Activated CD4-positive, alpha-beta T cell treated with anti-CD3 and anti-CD28 coated beads, Interleukin-10, Interleukin-2, amounts not matched to agents 100 ng/mL and 50 ng/mL, durations not matched to agents 16 hours and 8 hours (primary cell): ENCODE data around the gene TRIM40.
A peak's percentile ranks its signal among the peaks of the same experiment; 100 is the strongest.

Experiments used
- DNase-seq: peaks from one replicate; pipeline ENCODE4 v3.0.0-alpha.2; 2020

Gene TRIM40

GRCh38 chr6:30150671-30151395 lies 14.9 kb downstream of the TRIM40 start:
- DNase-seq = no peak

- no peak for DNase-seq
Measured at GRCh38 chr6:30151580-30151979, 15.6 kb downstream of the TRIM40 start.

GRCh38 chr6:30152016-30152673 lies 16.2 kb downstream of the TRIM40 start:
- DNase-seq = no peak

- no peak for DNase-seq
Measured at GRCh38 chr6:30152910-30153610, 17.1 kb downstream of the TRIM40 start.

- DNase-seq = no peak
Measured at GRCh38 chr6:30154061-30154460, 18.1 kb downstream of the TRIM40 start.

- DNase-seq = no peak
Measured at GRCh38 chr6:30154709-30155519, 19.0 kb downstream of the TRIM40 start.

- no peak for DNase-seq
Measured at GRCh38 chr6:30155520-30156261, 19.8 kb downstream of the TRIM40 start.

GRCh38 chr6:30156262-30156599 lies 20.3 kb downstream of the TRIM40 start:
- DNase-seq = no peak

- DNase-seq = no peak
Measured at GRCh38 chr6:30156774-30157173, 20.8 kb downstream of the TRIM40 start.

- no peak for DNase-seq
Measured at GRCh38 chr6:30157581-30157980, 21.6 kb downstream of the TRIM40 start.

GRCh38 chr6:30157999-30158398 lies 22.1 kb downstream of the TRIM40 start:
- no peak for DNase-seq

- peak; percentile 18 for DNase-seq
Measured at GRCh38 chr6:30158475-30159040, 22.6 kb downstream of the TRIM40 start.

- DNase-seq = no peak
Measured at GRCh38 chr6:30160008-30160784, 24.3 kb downstream of the TRIM40 start.

GRCh38 chr6:30160785-30161531 lies 25.0 kb downstream of the TRIM40 start, which contains the start of gene TRIM10:
TRIM10 (minus strand) TSS chr6:30161211; CDS start chr6:30160858, 353 bp downstream.
- DNase-seq = no peak

GRCh38 chr6:30162265-30163089 lies 26.5 kb downstream of the TRIM40 start:
- no peak for DNase-seq

- peak; percentile 40 for DNase-seq
Measured at GRCh38 chr6:30163090-30163917, 27.4 kb downstream of the TRIM40 start, which contains the start of gene TRIM15. TRIM15 (plus strand) TSS chr6:30163546; CDS start chr6:30163685, 139 bp downstream.

GRCh38 chr6:30163918-30164654 lies 28.1 kb downstream of the TRIM40 start:
- no peak for DNase-seq

GRCh38 chr6:30164714-30165113 lies 28.8 kb downstream of the TRIM40 start:
- DNase-seq = no peak
